SK-N-SH (cell line): Measurements from ENCODE around the gene GLG1.

ENCODE experiments used
- CTCF ChIP-seq: fragments of 200-600 bp; sonication (generic); IDR thresholded peaks from 2 replicates; pipeline ENCODE4 v1.6.1; 2017; ENCODE audit warnings: antibody characterized with exemption, mild to moderate bottlenecking, moderate library complexity
- EP300 ChIP-seq, 2 experiments: IDR thresholded peaks; 2 replicates each; pipeline versions ENCODE4 v1.4.0 to v1.6.1; 2012; ENCODE audit warnings: borderline replicate concordance in 1 of 2, low read depth in 1 of 2, low read length in 1 of 2
- IRF3 ChIP-seq: fragments of 150-350 bp; IDR thresholded peaks from 2 replicates; pipeline ENCODE4 v1.6.1; 2016; ENCODE audit warnings: mild to moderate bottlenecking, low read depth, low read length
- POLR2AphosphoS5 ChIP-seq: IDR thresholded peaks from 2 replicates; pipeline ENCODE4 v1.6.1; 2012; ENCODE audit warnings: low read depth, low read length

GRCh38 chr16:74468807-74469525 lies 137.9 kb downstream of the GLG1 start:
- TF ChIP-seq EP300 (IDR thresholded peaks at IDR 0.05; ENCODE audit: borderline replicate concordance in 1 of 2, low read depth in 1 of 2, low read length in 1 of 2) (no peak), CTCF (no peak), IRF3 (no peak), POLR2AphosphoS5 (no peak)
